ENCODE data around the gene GNB5. TPM values are rescaled to one million over a fixed set of nuclear protein-coding genes. Genes with fewer than 3 reads are reported as not detected.

The GNB5 gene
- total RNA-seq, 1 donor from 2014 or later: 23.7 TPM

- DNase-seq (ENCODE audit: low read depth): no peak
- TF ChIP-seq CTCF (conservative IDR thresholded peaks at IDR 0.05; ENCODE audit: low read depth, low read length): no peak
- no peak overlapping the region for H3K4me3 ChIP-seq (ENCODE audit: low read depth, low read length)
These were observed 96.2 kb downstream of the GNB5 start for GRCh38 chr15:52094811-52095584.

GRCh38 chr15:52093539-52094510 is 97.4 kb downstream of the GNB5 start:
- no peak for TF ChIP-seq CTCF (conservative IDR thresholded peaks at IDR 0.05; ENCODE audit: low read depth, low read length)
- no peak for DNase-seq (ENCODE audit: low read depth)
- H3K4me3 ChIP-seq (ENCODE audit: low read depth, low read length): no peak overlapping the region

- no peak overlapping the region for H3K4me3 ChIP-seq (ENCODE audit: low read depth, low read length)
- TF ChIP-seq CTCF (conservative IDR thresholded peaks at IDR 0.05; ENCODE audit: low read depth, low read length): no peak
- DNase-seq (ENCODE audit: low read depth): no peak
These were observed 98.0 kb downstream of the GNB5 start for GRCh38 chr15:52093167-52093538.

- TF ChIP-seq CTCF (conservative IDR thresholded peaks at IDR 0.05; ENCODE audit: low read depth, low read length): no peak
- H3K4me3 ChIP-seq (ENCODE audit: low read depth, low read length): no peak overlapping the region
- DNase-seq (ENCODE audit: low read depth): no peak
These were observed 101.0 kb downstream of the GNB5 start for GRCh38 chr15:52090193-52090592.

- no peak for TF ChIP-seq CTCF (conservative IDR thresholded peaks at IDR 0.05; ENCODE audit: low read depth, low read length)
- no peak overlapping the region for H3K4me3 ChIP-seq (ENCODE audit: low read depth, low read length)
- no peak for DNase-seq (ENCODE audit: low read depth)
These were observed 105.0 kb downstream of the GNB5 start for GRCh38 chr15:52086011-52086786.

- no peak for DNase-seq (ENCODE audit: low read depth)
- H3K4me3 ChIP-seq (ENCODE audit: low read depth, low read length): no peak overlapping the region
- no peak for TF ChIP-seq CTCF (conservative IDR thresholded peaks at IDR 0.05; ENCODE audit: low read depth, low read length)
These were observed 105.9 kb downstream of the GNB5 start for GRCh38 chr15:52085299-52085698.

Data from epithelial cell of proximal tubule (primary cell).